GM10266 (cell line): ENCODE data around the gene SLC22A17.

Experiments
- DNase-seq: peaks from one replicate; pipeline ENCODE4 v3.0.0; 2012; ENCODE audit errors: extremely low spot score
- CTCF ChIP-seq: IDR thresholded peaks from 2 replicates; pipeline ENCODE4 v1.5.1; 2012; ENCODE audit warnings: mild to moderate bottlenecking, low read depth; ENCODE audit not compliant: control insufficient read depth, insufficient read depth; ENCODE audit errors: missing control alignments

The SLC22A17 gene

GRCh38 chr14:23385642-23386265, 33.1 kb upstream of the SLC22A17 start:
- TF ChIP-seq CTCF = no peak
- DNase-seq = no peak

- no peak for DNase-seq
- TF ChIP-seq CTCF = no peak
Observed at GRCh38 chr14:23385244-23385641, 32.6 kb upstream of the SLC22A17 start.

- DNase-seq = no peak
- no peak for TF ChIP-seq CTCF
Observed at GRCh38 chr14:23384364-23385080, 31.8 kb upstream of the SLC22A17 start.

GRCh38 chr14:23382731-23383440, 30.2 kb upstream of the SLC22A17 start:
- TF ChIP-seq CTCF = no peak
- no peak for DNase-seq

- DNase-seq = no peak
- no peak for TF ChIP-seq CTCF
Observed at GRCh38 chr14:23382276-23382675, 29.6 kb upstream of the SLC22A17 start.

GRCh38 chr14:23381871-23382270, 29.2 kb upstream of the SLC22A17 start:
- no peak for TF ChIP-seq CTCF
- no peak for DNase-seq

- no peak for DNase-seq
- no peak for TF ChIP-seq CTCF
Observed at GRCh38 chr14:23380976-23381375, 28.3 kb upstream of the SLC22A17 start.
